ENCODE measurements around the gene SUPT20HL2.
"Not testable (repeated sequence)": the region's sequence is repeated elsewhere in the genome, so short reads cannot be mapped to it uniquely, and the experiment has no call there.

GRCh38 chrX:24311507-24312248 is 2.2 kb downstream of the SUPT20HL2 start:
- TF ChIP-seq CTCF, EP300 (IDR thresholded peaks at IDR 0.05): not testable (repeated sequence)

Data from gastroesophageal sphincter (tissue), 3 donors.